Measurements from ENCODE around the gene AMFR.
"Not testable (repeated sequence)": the region's sequence is repeated elsewhere in the genome, so short reads cannot be mapped to it uniquely, and the experiment has no call there.

AMFR gene

GRCh38 chr16:56388209-56388608, 37.1 kb downstream of the AMFR start:
- no peak for DNase-seq (ENCODE audit: low spot score)

DNA sequence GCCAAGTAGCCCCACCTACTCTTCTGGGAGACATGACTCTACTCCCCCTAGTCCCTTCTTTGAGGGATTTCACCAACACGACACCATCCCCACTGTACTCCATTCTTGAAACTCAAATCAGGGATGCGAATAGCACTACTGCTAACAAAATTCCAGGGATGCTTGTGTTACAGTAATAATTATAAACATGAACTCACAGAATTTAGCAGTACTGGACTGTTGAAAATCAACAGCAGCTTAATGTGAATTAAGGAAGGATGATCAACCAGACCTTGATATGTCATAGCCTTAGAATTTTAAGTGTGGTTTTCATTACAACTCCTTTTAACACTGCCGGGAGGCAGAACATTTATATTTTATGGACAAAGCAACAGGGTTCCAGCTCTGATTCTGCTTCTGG, 37.9 kb downstream of the AMFR start:
- DNase-seq (ENCODE audit: low spot score) = no peak

DNA sequence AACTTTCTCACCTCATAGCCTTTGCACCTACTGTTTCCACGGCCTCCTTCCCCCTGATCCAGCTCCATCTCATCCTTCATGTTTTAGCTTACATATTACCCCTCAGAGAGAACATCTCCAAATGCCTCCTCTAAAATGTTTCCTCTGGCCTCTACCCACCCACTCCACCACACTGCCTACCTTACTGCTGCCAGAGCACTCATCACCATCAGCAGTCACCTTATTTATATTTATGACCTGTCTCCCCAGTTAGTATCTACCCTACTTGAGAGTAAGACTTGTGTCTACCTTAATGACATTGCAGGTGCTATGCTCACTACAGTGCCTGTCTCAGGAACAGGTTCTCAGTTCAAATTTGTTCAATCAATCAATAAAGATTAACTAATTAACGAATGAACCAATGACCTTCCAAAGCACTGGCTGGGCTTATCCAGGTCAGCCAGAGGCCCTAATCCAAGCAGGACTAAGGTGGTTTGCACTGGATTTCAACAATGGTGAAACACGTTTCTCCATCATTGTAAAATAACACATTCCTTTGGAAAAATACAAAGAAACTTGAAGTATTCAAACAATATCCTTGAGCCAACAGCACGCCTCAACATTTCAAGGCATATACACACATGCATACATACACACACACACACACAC, 41.1 kb downstream of the AMFR start:
- DNase-seq (ENCODE audit: low spot score) = no peak

GRCh38 chr16:56382901-56383355, 42.4 kb downstream of the AMFR start:
- DNase-seq (ENCODE audit: low spot score) = peak; percentile 53

- DNase-seq (ENCODE audit: low spot score) = no peak
These were observed 42.9 kb downstream of the AMFR start for GRCh38 chr16:56382459-56382858.

DNA sequence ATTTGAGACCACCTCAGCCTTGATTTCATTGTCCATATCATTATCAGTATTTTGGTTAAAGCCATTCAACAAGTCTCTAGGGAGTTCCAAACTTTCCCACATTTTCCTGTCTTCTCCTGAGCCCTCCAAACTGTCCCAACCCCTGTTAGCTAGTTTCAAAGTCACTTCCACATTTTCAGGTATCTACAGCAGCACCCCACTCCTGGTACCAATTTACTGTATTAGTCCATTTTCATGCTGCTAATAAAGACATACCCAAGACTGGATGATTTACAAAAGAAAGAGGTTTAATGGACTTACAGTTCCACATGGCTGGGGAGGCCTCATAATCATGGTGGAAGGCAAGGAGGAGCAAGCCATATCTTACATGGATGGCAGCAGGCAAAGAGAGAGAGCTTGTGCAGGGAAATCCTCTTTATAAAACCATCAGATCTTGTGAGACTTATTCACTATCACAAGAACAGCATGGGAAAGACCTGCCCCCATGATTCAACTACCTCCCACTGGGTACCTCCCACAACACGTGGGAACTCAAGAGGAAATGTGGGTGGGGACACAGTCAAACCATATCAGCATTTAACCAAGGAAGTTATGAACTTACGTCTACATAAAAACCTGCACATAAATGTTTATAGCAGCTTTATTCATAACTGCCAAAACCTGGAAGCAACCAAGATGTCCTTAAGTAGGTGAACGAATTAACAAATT, 44.4 kb downstream of the AMFR start:
- DNase-seq (ENCODE audit: low spot score) = not testable (repeated sequence)

DNA sequence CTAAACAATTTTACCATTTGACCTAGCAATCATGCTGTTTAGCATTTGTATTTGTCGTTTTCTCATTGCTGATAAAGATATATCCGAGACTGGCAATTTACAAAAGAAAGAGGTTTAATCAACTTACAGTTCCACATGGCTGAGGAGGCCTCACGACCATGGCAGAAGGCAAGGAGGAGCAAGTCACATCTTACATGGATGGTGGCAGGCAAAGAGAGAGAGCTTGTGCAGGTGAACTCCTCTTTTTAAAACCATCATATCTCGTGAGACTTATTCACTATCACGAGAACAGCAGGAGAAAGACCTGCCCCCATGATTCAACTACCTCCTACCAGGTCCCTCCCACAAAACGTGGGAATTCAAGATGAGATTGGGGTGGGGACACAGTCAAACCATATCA, 46.3 kb downstream of the AMFR start:
- DNase-seq (ENCODE audit: low spot score) = not testable (repeated sequence)

DNA sequence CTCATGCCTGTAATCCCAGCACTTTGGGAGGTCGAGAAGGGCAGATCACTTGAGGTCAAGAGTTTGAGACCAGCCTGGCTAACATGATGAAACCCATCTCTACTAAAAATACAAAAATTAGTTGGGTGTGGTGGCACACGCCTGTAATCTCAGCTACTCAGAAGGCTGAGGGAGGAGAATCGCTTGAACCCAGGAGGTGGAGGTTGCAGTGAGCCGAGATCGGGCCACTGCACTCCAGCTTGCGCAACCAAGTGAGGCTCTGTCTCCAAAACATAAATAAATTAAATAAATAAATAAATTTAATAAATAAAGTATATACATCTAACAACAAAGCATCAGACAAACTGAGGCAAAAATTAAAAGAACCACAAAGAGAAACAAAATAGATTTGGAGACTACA, 49.6 kb downstream of the AMFR start:
- not testable (repeated sequence) for DNase-seq (ENCODE audit: low spot score)

DNA sequence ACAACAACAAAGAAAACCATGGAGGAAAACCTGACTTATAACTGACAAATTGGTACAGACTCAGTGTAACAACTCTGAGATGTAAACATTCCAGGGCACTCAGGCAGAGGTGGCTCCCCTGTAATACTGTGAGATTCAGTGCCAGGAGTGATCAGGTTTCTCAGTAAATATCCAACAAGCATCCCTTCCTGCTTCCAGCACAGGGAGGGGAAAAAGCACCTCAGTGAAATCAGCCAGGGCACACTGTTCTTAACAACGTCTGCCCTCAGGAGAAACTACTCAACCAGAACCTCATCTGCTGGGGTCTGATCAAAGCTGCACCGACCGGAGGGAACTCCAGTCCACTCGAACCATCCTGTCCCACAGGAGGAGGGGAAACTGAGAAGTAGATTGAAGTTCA, 52.3 kb downstream of the AMFR start:
- no peak for DNase-seq (ENCODE audit: low spot score)

GRCh38 chr16:56372013-56372634, 53.2 kb downstream of the AMFR start:
- DNase-seq (ENCODE audit: low spot score) = no peak

GRCh38 chr16:56371660-56371937, 53.7 kb downstream of the AMFR start:
- no peak for DNase-seq (ENCODE audit: low spot score)

GRCh38 chr16:56370875-56371659, 54.3 kb downstream of the AMFR start:
- DNase-seq (ENCODE audit: low spot score) = peak; percentile 24

GRCh38 chr16:56370185-56370874, 55.0 kb downstream of the AMFR start:
- no peak for DNase-seq (ENCODE audit: low spot score)

- no peak for DNase-seq (ENCODE audit: low spot score)
These were observed 56.1 kb downstream of the AMFR start for GRCh38 chr16:56369202-56369601.

- DNase-seq (ENCODE audit: low spot score) = no peak
These were observed 56.8 kb downstream of the AMFR start for GRCh38 chr16:56368545-56368944.

GRCh38 chr16:56367764-56368163, 57.6 kb downstream of the AMFR start:
- DNase-seq (ENCODE audit: low spot score) = no peak

GRCh38 chr16:56366945-56367344, 58.4 kb downstream of the AMFR start:
- no peak for DNase-seq (ENCODE audit: low spot score)

- DNase-seq (ENCODE audit: low spot score) = no peak
These were observed 59.8 kb downstream of the AMFR start for GRCh38 chr16:56365552-56365951.

GRCh38 chr16:56364865-56365264, 60.5 kb downstream of the AMFR start:
- no peak for DNase-seq (ENCODE audit: low spot score)

- no peak for DNase-seq (ENCODE audit: low spot score)
These were observed 61.4 kb downstream of the AMFR start for GRCh38 chr16:56363781-56364565.

DNA sequence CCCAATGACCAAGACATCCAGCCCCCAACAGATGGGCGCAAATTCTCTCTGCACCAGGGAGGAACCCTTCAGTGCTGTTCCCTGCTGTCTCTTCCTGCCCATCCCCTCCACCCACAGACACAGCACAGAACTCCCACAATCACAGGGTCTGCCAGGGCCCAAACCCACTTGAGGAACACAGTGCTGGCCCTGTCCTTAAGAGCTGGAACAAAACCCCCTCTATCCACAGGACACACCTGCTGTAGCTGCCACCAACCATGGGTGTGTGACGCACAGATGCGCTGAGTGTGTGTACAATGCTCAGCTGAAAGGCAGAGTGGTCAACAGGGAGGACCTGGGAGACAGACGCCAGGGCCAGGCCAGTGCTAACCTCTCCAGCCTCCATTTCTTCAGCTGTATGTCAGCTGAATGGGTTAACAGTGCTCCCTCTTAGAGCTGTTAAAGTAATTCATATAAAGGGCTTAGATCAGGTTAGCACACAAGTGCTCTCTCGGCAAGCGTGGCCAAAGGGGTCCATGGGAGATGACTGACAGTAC, 62.1 kb downstream of the AMFR start:
- DNase-seq (ENCODE audit: low spot score) = no peak
